ENCODE measurements around the gene TNIK.

Gene TNIK

GRCh38 chr3:171335559-171335958 is 124.6 kb downstream of the TNIK start:
- DNase-seq: no peak

- no peak for DNase-seq
Observed at GRCh38 chr3:171334465-171334811, 125.8 kb downstream of the TNIK start.

- no peak for DNase-seq
Observed at GRCh38 chr3:171333784-171334464, 126.3 kb downstream of the TNIK start.

- no peak for DNase-seq
Observed at GRCh38 chr3:171330938-171331337, 129.3 kb downstream of the TNIK start.

- no peak for DNase-seq
Observed at GRCh38 chr3:171329746-171330145, 130.5 kb downstream of the TNIK start.

GRCh38 chr3:171328419-171329082 is 131.7 kb downstream of the TNIK start:
- no peak for DNase-seq

GRCh38 chr3:171327441-171328174 is 132.6 kb downstream of the TNIK start:
- DNase-seq: no peak

- DNase-seq: no peak
Observed at GRCh38 chr3:171326717-171327440, 133.3 kb downstream of the TNIK start.

GRCh38 chr3:171323938-171324536 is 136.2 kb downstream of the TNIK start:
- DNase-seq: no peak

- no peak for DNase-seq
Observed at GRCh38 chr3:171321559-171322360, 138.4 kb downstream of the TNIK start.

GRCh38 chr3:171320750-171321558 is 139.3 kb downstream of the TNIK start:
- DNase-seq: no peak

GRCh38 chr3:171317171-171317570 is 143.0 kb downstream of the TNIK start:
- DNase-seq: no peak

GRCh38 chr3:171315919-171316318 is 144.3 kb downstream of the TNIK start:
- DNase-seq: no peak

GRCh38 chr3:171315101-171315500 is 145.1 kb downstream of the TNIK start:
- DNase-seq: no peak

GRCh38 chr3:171314341-171314740 is 145.9 kb downstream of the TNIK start:
- no peak for DNase-seq

GRCh38 chr3:171313702-171314101 is 146.5 kb downstream of the TNIK start:
- no peak for DNase-seq

- DNase-seq: no peak
Observed at GRCh38 chr3:171312741-171313140, 147.5 kb downstream of the TNIK start.

GRCh38 chr3:171311784-171312183 is 148.4 kb downstream of the TNIK start:
- DNase-seq: no peak

GRCh38 chr3:171309906-171310359 is 150.3 kb downstream of the TNIK start:
- DNase-seq: no peak

GRCh38 chr3:171307988-171308387 is 152.2 kb downstream of the TNIK start:
- DNase-seq: no peak

- no peak for DNase-seq
Observed at GRCh38 chr3:171307046-171307585, 153.1 kb downstream of the TNIK start.
